ENCODE results near the gene ABTB2. TPM values are rescaled to one million over a fixed set of nuclear protein-coding genes. Genes with fewer than 3 reads are reported as not detected.
A peak's percentile ranks its signal among the peaks of the same experiment; 100 is the strongest.

Gene ABTB2
- total RNA-seq, 1 donor from 2014 or later = 9.8 TPM

DNA sequence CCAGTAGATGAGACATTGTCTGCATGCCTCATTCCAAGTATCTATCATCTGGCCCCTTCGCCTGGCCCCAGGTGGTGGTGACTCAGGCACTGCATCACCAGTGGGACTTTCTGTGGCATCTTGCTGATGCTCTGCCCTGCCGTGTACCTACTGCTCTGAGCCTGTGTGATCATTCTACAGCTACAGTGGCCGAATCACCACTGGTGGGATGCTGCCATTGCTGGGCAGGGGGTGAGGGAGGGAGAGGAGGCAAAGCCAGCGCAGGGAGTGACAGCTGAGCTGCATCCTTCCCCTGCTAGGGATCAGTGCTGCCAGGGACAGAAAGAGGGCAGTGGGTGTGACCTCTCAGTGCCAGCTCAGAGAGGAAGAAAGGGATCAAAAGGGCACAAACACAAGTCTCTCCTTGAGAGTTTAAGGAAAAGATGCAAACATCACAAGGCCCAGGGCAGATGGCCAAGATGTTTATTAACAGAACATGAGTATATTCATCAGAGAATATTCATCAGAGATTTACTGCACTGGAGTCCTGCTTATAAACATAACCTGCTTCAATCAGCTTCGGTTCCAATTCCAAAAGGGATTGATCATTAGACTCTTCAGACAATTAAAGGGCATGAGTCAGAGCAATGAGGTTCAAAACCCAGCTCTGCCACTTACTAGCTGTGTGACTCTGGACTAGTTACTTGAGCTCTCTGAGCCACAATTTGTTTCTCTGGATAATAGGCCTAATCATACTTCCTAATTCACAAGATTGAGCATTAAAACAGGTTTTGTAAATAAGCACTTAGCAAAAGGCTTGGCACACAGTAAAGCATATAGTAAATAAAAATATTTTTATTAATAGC, 142.6 kb downstream of the ABTB2 start:
- DNase-seq (ENCODE audit: low spot score) = no peak

- no peak for DNase-seq (ENCODE audit: low spot score)
Observed at GRCh38 chr11:34213366-34213765, 144.4 kb downstream of the ABTB2 start.

DNA sequence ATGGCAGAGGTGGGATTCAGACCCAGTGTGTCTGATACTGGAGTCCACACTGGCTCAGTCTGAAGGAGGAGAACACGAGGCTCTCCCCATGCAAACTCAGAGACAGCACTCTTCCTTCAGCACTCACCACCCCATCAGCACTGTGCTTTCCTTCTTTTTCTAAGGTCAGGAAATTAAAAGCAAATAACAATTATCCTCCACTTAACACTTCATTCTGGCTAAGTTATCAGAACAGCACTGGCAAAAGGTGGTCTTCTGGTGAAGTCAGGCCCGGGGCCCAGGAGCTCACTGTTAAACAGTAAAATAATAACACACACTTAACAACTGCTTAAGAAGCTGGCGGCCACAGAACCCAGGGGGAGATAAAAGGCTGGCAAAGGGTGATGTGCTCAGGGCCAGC, 145.2 kb downstream of the ABTB2 start:
- no peak for DNase-seq (ENCODE audit: low spot score)

DNA sequence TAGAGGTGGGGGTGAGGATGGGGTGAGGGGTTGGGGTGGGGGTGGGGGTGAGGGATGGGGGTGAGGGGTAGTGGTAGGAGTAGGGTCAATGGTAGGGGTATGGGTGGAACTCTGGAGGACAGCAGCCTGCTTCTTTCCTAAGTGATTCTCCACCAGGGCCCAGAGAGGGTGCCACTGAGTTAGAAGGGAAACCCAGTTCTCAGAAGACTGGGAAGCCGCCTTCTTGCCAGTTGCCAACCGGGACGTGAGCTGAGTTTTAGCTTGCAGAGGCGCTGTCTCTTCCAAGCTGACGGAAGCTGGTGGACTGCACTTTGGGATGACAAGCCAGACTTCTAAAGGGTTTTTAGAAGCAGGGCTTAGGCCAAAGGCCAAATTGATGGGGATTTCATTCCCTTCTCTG, 148.0 kb downstream of the ABTB2 start:
- no peak for DNase-seq (ENCODE audit: low spot score)

- DNase-seq (ENCODE audit: low spot score) = no peak
Observed at GRCh38 chr11:34208266-34209135, 149.3 kb downstream of the ABTB2 start.

- DNase-seq (ENCODE audit: low spot score) = no peak
Observed at GRCh38 chr11:34207487-34208180, 150.2 kb downstream of the ABTB2 start.

GRCh38 chr11:34206407-34207300, 151.2 kb downstream of the ABTB2 start:
- no peak for DNase-seq (ENCODE audit: low spot score)

DNA sequence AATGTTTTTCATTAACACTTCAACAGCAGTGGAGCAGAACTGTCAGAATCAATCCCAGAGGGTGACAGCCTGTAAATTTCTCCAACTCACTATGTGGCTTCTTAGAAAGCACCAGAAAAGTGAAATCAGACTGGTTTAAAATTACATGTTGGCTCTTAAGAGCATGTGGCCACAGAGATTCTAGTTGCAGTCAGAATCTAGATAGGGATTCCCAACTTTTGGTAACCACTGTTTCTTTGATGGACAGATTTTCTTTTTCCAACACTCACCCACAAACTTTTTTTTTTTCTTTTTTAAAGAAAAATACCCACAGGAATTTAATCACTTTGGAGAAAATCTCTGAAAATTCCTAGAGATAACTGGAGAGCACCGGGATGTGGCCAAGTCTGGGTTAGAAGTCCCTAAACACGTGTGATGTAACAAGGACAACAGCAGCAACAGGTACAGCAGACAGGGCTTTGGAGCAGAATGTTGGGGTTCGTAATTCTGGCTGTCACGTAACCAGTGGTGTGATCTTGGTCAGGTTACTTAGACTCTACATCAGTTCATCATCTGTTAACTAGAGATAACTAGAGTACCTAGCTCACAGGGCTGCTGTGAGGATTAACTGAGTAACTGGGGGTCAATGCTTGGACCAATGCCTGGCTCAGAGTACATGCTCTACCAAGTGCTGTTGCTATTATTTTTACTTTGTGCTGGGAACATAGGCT, 152.3 kb downstream of the ABTB2 start:
- DNase-seq (ENCODE audit: low spot score) = no peak

DNA sequence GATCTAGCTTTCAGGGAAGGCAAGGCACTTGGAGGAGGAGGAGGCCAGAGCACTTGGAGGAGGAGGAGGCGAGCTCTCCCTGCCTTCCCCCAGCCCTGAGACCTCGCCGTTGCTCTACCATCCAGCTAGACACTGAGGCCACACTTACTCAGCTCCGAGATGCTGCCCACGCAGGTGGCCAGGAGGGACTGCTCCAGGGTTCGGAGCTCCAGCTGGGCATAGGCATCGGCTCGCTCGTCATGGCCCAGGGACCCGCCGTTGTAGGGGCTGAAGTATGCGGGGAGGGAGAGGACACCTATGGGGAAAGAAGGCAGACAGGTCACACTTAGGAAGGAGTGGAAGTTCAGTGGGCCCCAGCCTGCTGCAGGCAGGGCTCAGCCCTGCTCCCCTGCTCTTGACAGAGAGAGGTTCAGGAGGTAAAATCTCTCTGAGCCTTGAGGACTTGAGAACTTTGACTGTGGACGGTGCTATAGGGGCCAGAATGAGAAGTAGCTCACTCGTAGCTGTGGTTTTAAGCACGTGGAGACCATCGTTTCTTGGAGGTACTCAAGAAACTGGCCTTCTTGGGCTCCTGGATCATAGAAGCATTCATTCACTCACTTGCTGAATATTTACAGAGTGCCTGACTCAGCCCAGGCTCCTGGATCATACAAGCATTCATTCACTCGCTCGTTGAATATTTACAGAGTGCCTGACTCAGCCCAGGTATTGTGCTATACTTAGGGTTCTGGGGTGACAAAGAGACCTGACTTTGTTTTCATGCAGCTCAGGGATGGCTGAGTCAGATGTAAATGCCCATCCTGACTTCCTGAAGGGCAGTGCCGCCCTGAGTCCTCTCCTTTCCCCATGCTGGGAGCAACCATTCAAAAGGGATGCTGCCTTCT, 153.2 kb downstream of the ABTB2 start:
- DNase-seq (ENCODE audit: low spot score) = peak; percentile 49

DNA sequence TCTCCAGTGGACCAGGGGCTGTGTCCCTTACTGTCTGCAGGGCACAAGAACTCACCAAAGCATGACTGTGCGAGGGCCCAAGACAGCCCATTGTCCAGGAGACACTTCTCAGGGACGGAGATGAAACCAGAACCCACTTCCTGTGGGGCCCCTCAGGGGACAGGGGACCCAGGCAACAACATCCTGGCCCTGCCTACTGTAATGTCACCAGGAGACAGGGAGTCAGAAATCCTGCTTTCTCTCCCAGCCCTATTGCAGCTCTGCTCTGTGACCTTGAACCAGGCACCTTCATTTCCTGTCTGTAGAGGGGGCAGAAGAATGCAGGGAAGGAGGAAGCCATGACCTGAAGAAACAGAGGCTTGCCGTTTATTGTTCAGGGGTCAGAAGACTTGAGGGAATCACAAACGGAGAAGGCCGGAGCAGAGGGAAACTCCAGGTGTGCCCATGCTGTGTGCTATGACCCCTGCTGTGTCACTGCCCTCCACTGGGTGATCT, 154.4 kb downstream of the ABTB2 start:
- DNase-seq (ENCODE audit: low spot score) = no peak

GRCh38 chr11:34201129-34201528, 156.7 kb downstream of the ABTB2 start:
- no peak for DNase-seq (ENCODE audit: low spot score)

DNA sequence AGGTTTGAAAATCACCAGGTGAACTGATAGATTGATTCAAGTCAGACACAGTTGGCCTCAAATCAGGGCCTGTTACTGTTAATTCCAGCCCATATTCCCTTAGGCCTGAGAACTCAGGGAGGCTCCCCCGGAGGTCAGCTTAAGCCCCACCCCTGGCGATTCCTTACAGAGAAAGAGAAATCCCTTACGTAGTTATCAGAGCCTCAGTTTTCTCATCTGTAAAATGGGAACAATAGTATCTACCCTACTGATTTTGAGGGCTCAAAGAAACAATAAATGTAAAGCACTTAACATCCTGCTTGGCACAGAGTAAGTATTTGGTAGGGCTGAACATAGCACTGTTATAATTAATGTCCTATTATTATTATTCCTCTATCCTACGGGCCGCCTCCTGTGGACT, 158.3 kb downstream of the ABTB2 start:
- no peak for DNase-seq (ENCODE audit: low spot score)

- DNase-seq (ENCODE audit: low spot score) = no peak
Observed at GRCh38 chr11:34198523-34198922, 159.3 kb downstream of the ABTB2 start.

DNA sequence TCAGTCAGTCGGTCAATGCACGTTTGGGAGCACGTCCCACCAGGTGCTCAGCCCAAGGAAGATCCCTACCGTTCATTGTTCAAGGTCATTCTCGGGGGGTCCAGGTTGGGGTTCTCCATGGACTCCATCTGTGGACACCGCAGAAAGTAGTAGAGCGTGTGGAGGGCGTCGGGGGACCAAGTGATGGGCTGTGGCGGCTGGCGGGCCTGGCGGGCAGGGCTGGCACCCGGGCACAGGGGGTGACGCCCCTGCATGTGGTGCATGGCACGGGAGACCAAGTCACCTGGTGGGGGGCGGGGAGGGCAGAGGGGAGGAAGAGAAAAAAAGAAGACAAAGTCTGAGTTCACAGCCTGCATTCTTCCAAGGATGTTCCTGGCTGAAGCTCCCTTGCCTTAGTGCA, 160.6 kb downstream of the ABTB2 start:
- no peak for DNase-seq (ENCODE audit: low spot score)

GRCh38 chr11:34194576-34195335, 163.1 kb downstream of the ABTB2 start:
- DNase-seq (ENCODE audit: low spot score) = no peak

DNA sequence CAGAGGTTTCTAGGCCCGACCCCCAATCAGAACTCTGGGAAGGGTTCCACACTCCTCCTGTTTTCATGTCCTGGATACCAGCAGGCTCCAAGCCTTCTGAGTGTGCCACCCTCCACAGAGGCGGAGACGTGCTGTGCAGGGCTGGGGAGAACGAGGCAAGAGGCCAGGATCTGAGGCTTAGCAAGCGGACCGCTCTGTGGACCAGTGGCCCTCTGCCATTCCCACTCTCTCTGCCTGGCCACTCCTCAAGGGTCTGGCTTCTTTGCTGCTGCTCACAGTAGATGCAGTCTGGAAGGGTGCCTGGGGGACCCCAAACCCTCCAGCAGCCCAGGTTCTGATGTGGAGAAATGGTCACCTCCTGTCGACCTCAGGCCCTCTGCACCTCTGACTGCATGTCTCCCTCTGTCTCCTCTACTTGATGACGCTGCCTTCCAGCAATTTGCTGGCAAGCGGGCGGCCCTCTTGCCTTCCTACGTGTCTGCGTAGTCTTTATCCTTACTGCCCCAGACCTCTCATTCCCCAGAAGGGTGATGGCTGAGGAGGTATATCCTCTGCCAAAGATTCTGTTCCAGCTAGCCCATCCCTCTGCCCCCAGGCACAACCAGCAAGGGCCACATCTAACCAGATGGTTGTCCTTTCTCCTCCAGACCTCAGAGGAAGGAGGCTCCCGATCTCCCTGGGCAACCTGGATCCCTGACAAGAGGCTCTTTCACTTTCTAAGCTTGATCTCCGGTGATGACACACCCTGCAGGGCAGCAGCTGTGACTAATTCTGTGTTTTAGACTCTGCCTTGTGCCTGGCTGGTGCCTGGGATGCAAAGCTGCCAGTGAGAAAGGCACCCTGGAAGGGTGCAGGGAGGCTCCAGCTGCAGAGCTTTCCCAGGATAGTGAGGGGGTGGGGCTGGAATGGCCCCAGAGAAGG, 165.1 kb downstream of the ABTB2 start:
- DNase-seq (ENCODE audit: low spot score) = peak; percentile 71

DNA sequence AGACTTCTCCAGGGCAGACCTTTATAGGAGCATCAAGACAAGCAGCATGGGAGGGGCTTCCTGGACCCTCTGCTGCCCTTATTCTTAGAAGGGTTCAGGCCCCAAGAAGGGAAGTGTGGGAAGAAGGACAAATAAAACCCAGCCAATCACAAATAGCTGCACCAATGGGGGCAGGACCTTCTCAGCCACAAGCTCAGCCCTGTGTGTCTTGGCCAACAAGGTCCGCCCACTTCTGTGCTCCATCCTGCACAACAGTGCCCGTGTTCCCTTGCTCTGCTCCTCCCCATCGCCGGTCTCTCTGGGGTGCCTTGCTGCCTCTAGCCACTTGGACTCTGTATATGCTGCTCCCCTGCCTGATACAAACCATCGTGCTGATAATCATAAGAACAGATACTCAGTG, 166.2 kb downstream of the ABTB2 start:
- DNase-seq (ENCODE audit: low spot score) = no peak
